ENCODE measurements around the gene RDH5.

Gene RDH5

GRCh38 chr12:55728186-55728938 is 8.2 kb downstream of the RDH5 start:
- DNase-seq (ENCODE audit: low read depth): no peak

GRCh38 chr12:55728939-55729818 is 9.0 kb downstream of the RDH5 start, which contains the start of gene CD63:
TSS of gene CD63 (minus strand) at chr12:55729009. CDS start at chr12:55728341, 668 bp downstream.
- peak; percentile 47 for DNase-seq (ENCODE audit: low read depth)

GRCh38 chr12:55729819-55730818 is 9.9 kb downstream of the RDH5 start:
- DNase-seq (ENCODE audit: low read depth): no peak

- no peak for DNase-seq (ENCODE audit: low read depth)
Observed at GRCh38 chr12:55732288-55732687, 12.1 kb downstream of the RDH5 start.

- DNase-seq (ENCODE audit: low read depth): no peak
Observed at GRCh38 chr12:55733021-55733555, 12.9 kb downstream of the RDH5 start.

- DNase-seq (ENCODE audit: low read depth): no peak
Observed at GRCh38 chr12:55733858-55734257, 13.7 kb downstream of the RDH5 start.

GRCh38 chr12:55734595-55734994 is 14.4 kb downstream of the RDH5 start:
- no peak for DNase-seq (ENCODE audit: low read depth)

GRCh38 chr12:55736076-55736475 is 15.9 kb downstream of the RDH5 start:
- DNase-seq (ENCODE audit: low read depth): no peak

GRCh38 chr12:55736780-55737580 is 16.8 kb downstream of the RDH5 start:
- DNase-seq (ENCODE audit: low read depth): no peak

GRCh38 chr12:55737581-55738122 is 17.5 kb downstream of the RDH5 start:
- DNase-seq (ENCODE audit: low read depth): no peak

GRCh38 chr12:55738123-55739024 is 18.2 kb downstream of the RDH5 start:
- peak; percentile 57 for DNase-seq (ENCODE audit: low read depth)

GRCh38 chr12:55739025-55739378 is 18.8 kb downstream of the RDH5 start:
- DNase-seq (ENCODE audit: low read depth): no peak

GRCh38 chr12:55741931-55742680 is 21.9 kb downstream of the RDH5 start:
- DNase-seq (ENCODE audit: low read depth): no peak

- peak; percentile 60 for DNase-seq (ENCODE audit: low read depth)
Observed at GRCh38 chr12:55742719-55743405, 22.7 kb downstream of the RDH5 start, which contains the start of gene GDF11. TSS of gene GDF11 (plus strand) at chr12:55743122. CDS start at chr12:55743317, 195 bp downstream.

- no peak for DNase-seq (ENCODE audit: low read depth)
Observed at GRCh38 chr12:55743406-55744339, 23.5 kb downstream of the RDH5 start.

- no peak for DNase-seq (ENCODE audit: low read depth)
Observed at GRCh38 chr12:55744340-55745030, 24.3 kb downstream of the RDH5 start.

Measured in activated T-helper 1 cell treated with Interleukin-2 at 50 U/mL for 16 hours (primary cell).